ENCODE data around the gene PTPN9.

- TF ChIP-seq CTCF (IDR thresholded peaks at IDR 0.05): no peak
- TF ChIP-seq POLR2AphosphoS5 (IDR thresholded peaks at IDR 0.05): no peak
- TF ChIP-seq POLR2A (IDR thresholded peaks at IDR 0.05): no peak
These were observed 158.4 kb downstream of the PTPN9 start for GRCh38 chr15:75420698-75421097.

All from prostate gland (tissue), 2 donors.